Measurements from ENCODE around the gene SMCO3.

- TF ChIP-seq CTCF (IDR thresholded peaks at IDR 0.05) (peak in 5 of 7 experiments; percentile 13 to 36 (median 29)), POLR2A (IDR thresholded peaks at IDR 0.05) (no peak)
These were observed 57.4 kb downstream of the SMCO3 start for GRCh38 chr12:14756334-14757143.
